Ishikawa (cell line): ENCODE data around the gene SLC9A7.

Experiments
- MAX ChIP-seq: IDR thresholded peaks from 2 replicates; pipeline ENCODE4 v1.6.1; 2012
- NFIC ChIP-seq: IDR thresholded peaks from 2 replicates; pipeline ENCODE4 v1.6.1; 2012
- YY1 ChIP-seq: IDR thresholded peaks from 2 replicates; pipeline ENCODE4 v1.6.1; 2012; ENCODE audit warnings: low read depth
- ZBTB7A ChIP-seq: IDR thresholded peaks from 2 replicates; pipeline ENCODE4 v1.6.1; 2012; ENCODE audit warnings: low read depth

- no peak for TF ChIP-seq YY1
- TF ChIP-seq ZBTB7A, result no peak
- TF ChIP-seq MAX, result no peak
- TF ChIP-seq NFIC, result no peak
These were observed 11.3 kb upstream of the SLC9A7 start for GRCh38 chrX:46770000-46770816.
